Upper lobe of right lung (tissue), 1 donor: ENCODE measurements around the gene MALL. TPM values are rescaled to one million over a fixed set of nuclear protein-coding genes. Genes with fewer than 3 reads are reported as not detected.

ENCODE experiments used
- ATAC-seq: fragments of 200-7000 bp; cut with Tn5 transposase; one replicate; pipeline ENCODE4 v1.9.1; 2020; ENCODE audit warnings: mild to moderate bottlenecking, moderate library complexity
- DNase-seq: peaks from one replicate; pipeline ENCODE4 v3.0.0-alpha.2; 2020
- H3K27ac ChIP-seq: fragments of 200-600 bp; one replicate; pipeline ENCODE4 v1.8.0; 2022
- H3K27me3 ChIP-seq: fragments of 200-600 bp; one replicate; pipeline ENCODE4 v1.8.0; 2022; ENCODE audit warnings: mild to moderate bottlenecking
- H3K36me3 ChIP-seq: fragments of 200-600 bp; one replicate; pipeline ENCODE4 v1.8.0; 2022
- H3K4me1 ChIP-seq: fragments of 200-600 bp; one replicate; pipeline ENCODE4 v1.8.0; 2022
- H3K4me3 ChIP-seq: fragments of 200-600 bp; one replicate; pipeline ENCODE4 v1.8.0; 2022; ENCODE audit warnings: mild to moderate bottlenecking
- H3K9me3 ChIP-seq: fragments of 200-600 bp; one replicate; pipeline ENCODE4 v1.8.0; 2022
- intact Hi-C: fragments of 100-400 bp; cut with DNase I; formaldehyde crosslinking; loops from one replicate; pipeline ENCODE4 v1.11.0; 2022
- total RNA-seq: library from RNA; stranded (reverse); fragmentation: NEBNext Ultra II Directional; extraction: Animal tissue kit (Norgen Biotek cat#: 25700); gene quantifications from one replicate; pipeline ENCODE4 v1.2.1, GENCODE V29; 2021
- TF ChIP-seq, protein P1 (sequence below): fragments of 200-600 bp; IDR thresholded peaks from one replicate; pipeline ENCODE4 v1.8.0; 2022; ENCODE audit warnings: antibody characterized with exemption
- donor health status: DM: no; HTN: yes; CAD: no; lungs with severe emphysema.

The MALL gene
- total RNA-seq, 1 donor from 2014 or later, result 154 TPM

DNA sequence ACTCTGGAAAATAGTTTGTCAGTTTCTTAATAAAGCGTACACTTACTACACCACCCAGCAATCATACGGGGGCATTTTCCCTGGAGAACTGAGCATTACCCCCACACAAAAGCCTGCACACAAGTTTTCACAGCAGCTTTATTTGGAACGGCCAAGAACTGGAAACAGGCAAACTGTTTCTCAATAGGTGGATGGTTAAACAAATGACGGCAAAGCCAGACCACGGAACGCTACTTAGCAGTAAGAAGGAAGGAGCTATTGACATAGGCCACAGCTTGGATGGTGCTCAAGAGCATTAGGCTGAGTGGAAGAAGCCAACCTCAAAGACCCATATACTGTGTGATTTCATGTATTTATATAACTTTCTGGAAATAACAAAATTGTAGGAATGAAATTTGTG is 9.0 kb downstream of the MALL start:
- DNase-seq (no peak), ATAC-seq (peak; percentile 76)
- no peaks in the 10 kb centered on the region for H3K27me3 ChIP-seq
- H3K9me3 ChIP-seq, result no peaks in the 10 kb centered on the region
- TF ChIP-seq, protein P1, sequence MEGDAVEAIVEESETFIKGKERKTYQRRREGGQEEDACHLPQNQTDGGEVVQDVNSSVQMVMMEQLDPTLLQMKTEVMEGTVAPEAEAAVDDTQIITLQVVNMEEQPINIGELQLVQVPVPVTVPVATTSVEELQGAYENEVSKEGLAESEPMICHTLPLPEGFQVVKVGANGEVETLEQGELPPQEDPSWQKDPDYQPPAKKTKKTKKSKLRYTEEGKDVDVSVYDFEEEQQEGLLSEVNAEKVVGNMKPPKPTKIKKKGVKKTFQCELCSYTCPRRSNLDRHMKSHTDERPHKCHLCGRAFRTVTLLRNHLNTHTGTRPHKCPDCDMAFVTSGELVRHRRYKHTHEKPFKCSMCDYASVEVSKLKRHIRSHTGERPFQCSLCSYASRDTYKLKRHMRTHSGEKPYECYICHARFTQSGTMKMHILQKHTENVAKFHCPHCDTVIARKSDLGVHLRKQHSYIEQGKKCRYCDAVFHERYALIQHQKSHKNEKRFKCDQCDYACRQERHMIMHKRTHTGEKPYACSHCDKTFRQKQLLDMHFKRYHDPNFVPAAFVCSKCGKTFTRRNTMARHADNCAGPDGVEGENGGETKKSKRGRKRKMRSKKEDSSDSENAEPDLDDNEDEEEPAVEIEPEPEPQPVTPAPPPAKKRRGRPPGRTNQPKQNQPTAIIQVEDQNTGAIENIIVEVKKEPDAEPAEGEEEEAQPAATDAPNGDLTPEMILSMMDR, result no peak
- no peak overlapping the region for H3K4me3 ChIP-seq
- intact Hi-C loops, result no loop called here
- no peaks in the 10 kb centered on the region for H3K36me3 ChIP-seq
- peak overlapping the region; percentile 68 for H3K27ac ChIP-seq
- H3K4me1 ChIP-seq, result peaks cover 22% of the 10 kb centered on the region

DNA sequence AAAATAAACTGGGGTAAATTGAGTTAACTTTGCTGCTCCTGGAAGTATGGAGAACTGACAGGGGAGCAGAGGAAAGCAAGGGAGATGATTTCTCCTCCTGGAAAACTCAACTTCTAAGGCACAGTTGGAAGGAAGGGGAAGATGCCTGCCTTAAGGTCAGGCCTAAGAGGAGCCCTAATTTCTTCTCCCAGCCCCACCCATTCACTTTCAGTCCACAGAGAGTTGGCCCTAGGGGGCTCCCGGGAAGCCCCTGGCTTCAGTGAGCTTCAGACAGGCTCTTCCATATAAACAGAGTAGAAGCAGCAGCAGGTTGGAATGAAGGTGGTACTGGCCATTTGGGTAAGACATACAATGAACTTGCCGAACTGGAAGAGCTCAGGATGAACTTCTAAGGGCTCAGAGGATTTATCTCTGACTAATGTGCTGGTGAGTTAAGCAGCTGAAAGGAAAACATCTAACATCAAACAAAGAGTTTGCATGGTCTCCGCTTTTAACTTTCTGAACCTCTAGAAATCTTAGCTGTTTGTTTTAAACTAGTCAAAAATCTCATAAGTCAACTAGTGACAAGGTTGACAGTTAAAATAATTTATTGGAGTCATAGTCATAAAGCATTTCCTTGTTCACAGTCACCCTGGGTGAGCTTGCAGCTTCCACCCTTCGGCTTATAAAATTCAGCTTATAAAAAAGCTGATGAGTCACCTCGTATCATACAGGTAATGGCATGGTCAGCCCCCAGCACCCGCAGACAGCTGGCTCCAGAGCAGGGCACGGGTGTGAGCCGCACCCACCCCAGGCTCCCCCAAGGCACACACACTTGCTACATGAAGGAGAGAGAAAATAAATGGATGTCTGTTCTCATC is 9.8 kb downstream of the MALL start:
- intact Hi-C loops, result no loop called here
- Histone ChIP-seq H3K36me3 (no peaks in the 10 kb centered on the region), H3K27me3 (no peaks in the 10 kb centered on the region), H3K4me1 (peaks cover 27% of the 10 kb centered on the region), H3K4me3 (no peak overlapping the region), H3K9me3 (no peaks in the 10 kb centered on the region), H3K27ac (peak overlapping the region; percentile 68)
- DNase-seq (no peak), ATAC-seq (no peak)
- TF ChIP-seq, protein P1, result no peak

DNA sequence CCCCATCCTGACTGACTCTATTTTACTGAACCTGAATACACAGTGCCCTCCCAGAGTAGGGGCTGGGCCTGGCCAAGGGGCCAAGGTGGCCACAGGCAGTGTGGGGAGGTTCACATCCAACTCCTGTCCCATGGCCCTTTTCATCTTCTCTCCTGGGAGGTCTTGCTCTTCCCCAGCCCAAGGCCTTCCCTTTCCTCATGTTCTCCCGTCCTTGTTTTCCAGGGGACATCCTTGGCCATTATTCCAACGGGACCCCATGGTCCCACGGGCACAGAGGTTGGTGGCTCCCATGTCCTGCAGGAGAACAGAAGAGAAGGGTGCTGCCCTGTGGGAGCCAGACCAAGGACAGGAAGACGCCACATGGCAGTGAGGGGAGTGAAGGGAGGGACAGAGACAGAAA is 10.4 kb downstream of the MALL start:
- no peak for ATAC-seq
- Histone ChIP-seq H3K4me3 (no peak overlapping the region), H3K27me3 (no peaks in the 10 kb centered on the region), H3K36me3 (no peaks in the 10 kb centered on the region), H3K4me1 (peaks cover 33% of the 10 kb centered on the region), H3K9me3 (no peaks in the 10 kb centered on the region), H3K27ac (peak overlapping the region; percentile 68)
- intact Hi-C loops, result no loop called here
- no peak for DNase-seq
- TF ChIP-seq, protein P1, result no peak

DNA sequence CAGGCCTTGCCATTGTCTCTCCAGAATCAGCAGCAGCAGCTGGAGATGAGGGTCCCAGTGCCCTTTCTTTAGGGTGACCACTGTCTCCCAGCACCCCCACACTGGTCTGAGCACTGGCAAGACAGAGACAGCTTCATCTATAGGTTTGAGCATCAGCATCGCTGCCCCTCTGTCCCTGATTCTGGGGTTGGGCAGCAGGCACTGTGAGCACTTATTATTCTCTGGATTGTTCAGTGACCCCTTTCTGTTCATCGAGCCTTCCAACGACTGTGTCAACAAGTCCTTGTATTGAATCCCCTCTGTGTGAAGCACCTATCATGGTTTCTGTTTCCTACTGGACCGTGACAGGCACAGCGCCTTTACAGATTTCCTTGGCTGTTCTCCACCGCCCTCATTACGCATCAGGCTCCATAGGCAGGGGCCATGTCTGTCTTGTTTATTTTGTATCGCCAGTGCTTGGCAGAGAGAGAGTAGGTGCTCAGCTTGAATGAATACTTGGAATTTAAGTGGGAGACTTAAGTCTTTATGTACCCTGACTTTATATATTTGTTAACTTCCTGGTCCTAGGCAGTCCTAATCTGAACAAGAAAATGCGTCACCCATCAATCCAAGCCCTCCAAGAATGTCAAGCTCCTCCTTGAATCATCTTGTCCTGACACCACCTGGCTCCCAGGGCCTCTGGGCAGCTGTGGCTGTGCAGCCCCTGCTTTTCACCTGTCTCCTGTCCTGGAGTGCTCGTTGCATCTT is 11.4 kb downstream of the MALL start:
- H3K9me3 ChIP-seq, result no peaks in the 10 kb centered on the region
- peaks cover 43% of the 10 kb centered on the region for H3K4me1 ChIP-seq
- DNase-seq, result peak; percentile 60
- ATAC-seq, result peak; percentile 47
- H3K36me3 ChIP-seq, result no peaks in the 10 kb centered on the region
- H3K4me3 ChIP-seq, result no peak overlapping the region
- TF ChIP-seq, protein P1, result no peak
- H3K27me3 ChIP-seq, result no peaks in the 10 kb centered on the region
- peak overlapping the region; percentile 68 for H3K27ac ChIP-seq
- intact Hi-C loops, result no loop called here

DNA sequence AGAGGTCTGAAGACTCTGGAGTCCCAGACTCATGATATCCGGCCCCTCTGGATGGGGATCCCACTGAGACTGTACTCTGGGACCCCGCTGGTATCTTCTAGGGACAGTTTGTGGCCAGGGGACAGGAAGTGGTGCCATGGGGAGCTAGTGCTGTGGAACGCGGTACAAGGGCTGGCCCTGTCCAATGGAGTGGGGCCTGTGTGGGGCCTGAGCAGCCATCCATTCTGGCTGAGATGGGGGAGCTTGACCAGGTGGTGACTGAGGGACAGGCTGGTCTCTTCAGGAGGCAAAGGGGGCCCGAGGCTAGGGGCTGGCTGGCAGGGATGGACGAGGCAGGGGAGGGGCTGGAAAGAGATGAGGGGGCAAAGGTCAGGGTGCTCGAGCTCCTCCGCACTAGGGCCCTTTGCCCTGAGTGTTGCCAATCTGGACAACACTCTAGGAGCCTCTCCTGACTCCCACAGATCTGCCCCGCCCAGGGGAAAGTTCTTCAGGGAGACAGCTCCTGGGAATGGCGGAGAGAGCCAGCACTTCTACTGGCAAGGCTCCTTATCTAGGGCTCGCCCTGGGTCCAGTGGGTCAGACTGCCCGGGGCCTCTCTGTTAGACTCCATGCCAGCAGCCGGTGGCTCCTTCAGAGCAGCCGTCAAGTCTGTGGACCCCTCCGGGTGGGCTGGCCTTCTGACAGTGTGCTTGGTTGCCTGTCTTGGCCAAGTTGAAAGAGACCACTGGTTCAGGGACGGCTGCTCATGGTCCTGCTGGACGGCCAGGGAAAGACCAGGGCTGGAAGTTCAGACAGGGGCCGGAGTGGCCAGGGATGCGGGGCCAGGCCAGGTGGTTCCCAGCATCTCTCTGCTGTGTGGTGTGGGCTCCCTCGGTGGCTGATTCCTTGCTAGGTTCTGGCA is 12.3 kb downstream of the MALL start:
- ATAC-seq (no peak), DNase-seq (no peak)
- Histone ChIP-seq H3K9me3 (no peaks in the 10 kb centered on the region), H3K27me3 (no peaks in the 10 kb centered on the region), H3K4me1 (peaks cover 50% of the 10 kb centered on the region), H3K4me3 (no peak overlapping the region), H3K27ac (peak overlapping the region; percentile 89), H3K36me3 (no peaks in the 10 kb centered on the region)
- intact Hi-C loops, result no loop called here
- TF ChIP-seq, protein P1, result no peak
